Right ventricle myocardium superior (tissue), 1 donor: Measurements from ENCODE around the gene ITGBL1. TPM values are rescaled to one million over a fixed set of nuclear protein-coding genes. Genes with fewer than 3 reads are reported as not detected.

Experiments
- ATAC-seq: fragments of 200-7000 bp; cut with Tn5 transposase; one replicate; pipeline ENCODE4 v1.9.1; 2020; ENCODE audit warnings: mild to moderate bottlenecking; ENCODE audit not compliant: poor library complexity
- DNase-seq: peaks from one replicate; pipeline ENCODE4 v3.0.0-alpha.2; 2020
- intact Hi-C: fragments of 100-400 bp; cut with DNase I; formaldehyde crosslinking; loops from one replicate; pipeline ENCODE4 v1.11.2; 2022
- total RNA-seq: library from RNA; stranded (reverse); fragmentation: NEBNext Ultra II Directional; extraction: Animal tissue kit (Norgen Biotek cat#: 25700); gene quantifications from one replicate; pipeline ENCODE4 v1.2.1, GENCODE V29; 2021
- donor health status: DM: no; HTN: yes; CAD: no; lungs with severe emphysema.

The ITGBL1 gene
- total RNA-seq, 1 donor from 2014 or later = 6.8 TPM

- ATAC-seq (no peak), DNase-seq (no peak)
- intact Hi-C loops = no loop called here
Measured at GRCh38 chr13:101645871-101646270, 193.4 kb downstream of the ITGBL1 start.

GRCh38 chr13:101647760-101648159, 195.3 kb downstream of the ITGBL1 start:
- DNase-seq (no peak), ATAC-seq (no peak)
- intact Hi-C loops = no loop called here

- ATAC-seq (no peak), DNase-seq (no peak)
- intact Hi-C loops = no loop called here
Measured at GRCh38 chr13:101648766-101649487, 196.5 kb downstream of the ITGBL1 start.

DNA sequence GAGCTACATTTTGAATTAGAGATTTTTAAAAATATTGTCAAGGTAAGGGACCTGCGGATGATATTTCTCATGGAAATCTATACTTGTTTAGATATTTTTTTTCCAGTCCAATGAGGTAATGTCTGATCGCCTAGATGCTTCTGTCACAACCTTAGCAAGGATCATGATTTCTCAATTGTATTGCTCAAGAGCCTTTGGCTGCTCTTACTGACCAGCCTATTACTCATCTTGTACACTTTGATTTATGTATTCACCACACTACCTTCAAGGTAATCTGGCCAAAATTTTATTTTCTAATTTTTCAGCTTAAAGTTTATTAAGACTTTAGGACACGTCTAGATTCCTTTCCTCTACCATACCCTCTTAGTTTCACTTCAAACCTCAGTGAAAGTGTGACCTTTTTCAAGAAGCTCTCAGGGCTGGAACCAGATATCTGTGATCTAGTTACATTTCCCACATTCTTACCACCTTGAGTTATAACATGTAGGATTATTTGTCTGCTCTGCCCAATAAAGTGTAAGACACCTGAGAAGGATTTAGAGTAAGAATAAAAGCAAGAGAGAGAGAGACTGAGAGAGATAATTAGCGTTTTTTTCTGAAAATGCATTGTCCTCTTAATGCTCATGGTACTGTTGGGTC, 197.1 kb downstream of the ITGBL1 start:
- DNase-seq = no peak
- intact Hi-C loops = no loop called here
- ATAC-seq = no peak

GRCh38 chr13:101654883-101655282, 202.4 kb downstream of the ITGBL1 start:
- intact Hi-C loops = no loop called here
- no peak for ATAC-seq
- DNase-seq = no peak

DNA sequence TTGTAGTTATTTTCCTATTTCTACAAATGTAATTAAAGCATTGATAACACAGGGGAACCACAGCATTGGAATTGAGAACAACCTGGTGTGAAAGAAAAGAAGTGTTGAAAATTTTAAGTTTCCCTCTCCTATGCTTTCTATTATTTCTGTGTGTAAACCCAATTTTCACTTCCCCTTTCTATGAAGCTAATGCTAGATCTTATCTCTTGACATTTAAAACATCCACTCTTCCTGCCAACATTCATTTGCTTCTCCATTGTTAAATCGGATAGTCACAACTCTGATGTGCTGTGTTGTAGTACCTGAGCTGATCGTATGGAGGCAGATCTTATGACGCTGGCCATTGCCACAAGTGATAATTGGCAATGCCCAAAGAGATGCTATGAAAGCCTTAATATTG, 203.0 kb downstream of the ITGBL1 start:
- ATAC-seq = no peak
- intact Hi-C loops = no loop called here
- DNase-seq = no peak

DNA sequence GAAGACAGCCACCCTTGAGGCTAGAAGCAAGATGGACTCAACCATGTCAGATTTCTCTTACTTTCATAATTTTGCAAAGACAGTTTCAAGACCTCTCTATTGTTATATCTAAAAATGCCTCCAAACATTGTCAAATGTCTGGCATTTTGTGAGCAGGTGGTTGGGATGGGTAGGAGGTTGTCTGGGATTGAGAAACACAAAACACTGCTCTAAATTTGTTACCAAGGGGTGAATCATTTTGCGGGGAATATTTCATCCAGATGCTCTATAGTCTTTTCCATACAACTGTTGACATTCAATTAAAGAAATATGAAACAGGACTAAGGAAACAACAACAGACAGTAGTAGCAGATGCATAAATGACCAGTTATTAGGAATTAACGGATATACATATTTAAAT, 208.2 kb downstream of the ITGBL1 start:
- intact Hi-C loops = no loop called here
- ATAC-seq (no peak), DNase-seq (no peak)

- ATAC-seq = no peak
- intact Hi-C loops = no loop called here
Measured at GRCh38 chr13:101661839-101662238, 209.4 kb downstream of the ITGBL1 start.

GRCh38 chr13:101673360-101674105, 221.1 kb downstream of the ITGBL1 start:
- DNase-seq (no peak), ATAC-seq (peak; percentile 38)
- intact Hi-C loops = no loop called here

More at GRCh38 chr13:101661839-101662238, 209.4 kb downstream of the ITGBL1 start:
- DNase-seq = no peak

- ATAC-seq = no peak
- no peak for DNase-seq
- intact Hi-C loops = no loop called here
Measured at GRCh38 chr13:101681834-101682233, 229.4 kb downstream of the ITGBL1 start.

DNA sequence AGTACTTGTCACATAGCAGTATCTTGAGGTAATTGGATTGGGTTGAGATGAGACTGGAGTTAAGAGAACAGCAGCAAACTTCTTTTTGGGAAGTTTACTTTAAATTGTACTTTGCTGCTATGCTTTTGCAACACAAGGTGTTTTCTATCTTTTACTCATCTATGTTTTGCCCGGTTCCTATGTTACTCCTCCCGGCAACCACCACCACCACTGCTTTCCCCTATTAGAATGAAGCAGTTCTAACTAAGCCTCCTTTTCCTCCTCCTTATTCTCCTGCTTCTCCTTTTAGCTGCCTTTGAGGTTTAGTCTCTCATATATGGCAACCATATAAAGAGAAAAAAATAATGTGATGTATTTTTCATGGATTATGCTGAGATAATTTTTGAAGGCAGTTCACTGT, 233.5 kb downstream of the ITGBL1 start:
- no peak for ATAC-seq
- intact Hi-C loops = no loop called here

GRCh38 chr13:101690871-101691270, 238.4 kb downstream of the ITGBL1 start:
- intact Hi-C loops = no loop called here
- ATAC-seq = no peak
- DNase-seq = no peak

More for the DNA sequence above, 233.5 kb downstream of the ITGBL1 start:
- no peak for DNase-seq

DNA sequence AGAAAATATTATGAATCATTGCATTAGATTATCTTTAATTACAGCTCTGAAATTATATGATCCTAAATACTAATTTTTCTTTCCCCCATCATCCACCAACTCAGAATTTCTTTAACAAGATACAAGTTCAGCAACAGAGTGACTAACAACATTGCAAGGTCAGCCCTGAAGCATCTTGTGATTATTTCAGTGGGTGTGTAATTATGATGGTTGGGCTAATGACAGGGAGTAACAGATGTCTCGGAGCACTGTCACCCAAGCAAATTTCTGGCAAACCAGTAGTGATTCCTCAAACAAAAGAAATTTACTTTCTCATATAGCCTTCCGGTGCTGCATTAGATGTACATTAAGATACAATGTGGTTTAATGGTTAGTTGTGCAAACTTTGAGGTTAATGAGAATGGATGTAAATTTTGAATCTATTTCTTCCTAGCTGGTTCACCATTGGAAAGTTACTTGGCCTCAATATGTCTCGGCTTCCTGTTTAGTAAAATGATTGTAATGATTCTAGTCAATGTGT, 238.9 kb downstream of the ITGBL1 start:
- ATAC-seq (no peak), DNase-seq (no peak)
- intact Hi-C loops = no loop called here

DNA sequence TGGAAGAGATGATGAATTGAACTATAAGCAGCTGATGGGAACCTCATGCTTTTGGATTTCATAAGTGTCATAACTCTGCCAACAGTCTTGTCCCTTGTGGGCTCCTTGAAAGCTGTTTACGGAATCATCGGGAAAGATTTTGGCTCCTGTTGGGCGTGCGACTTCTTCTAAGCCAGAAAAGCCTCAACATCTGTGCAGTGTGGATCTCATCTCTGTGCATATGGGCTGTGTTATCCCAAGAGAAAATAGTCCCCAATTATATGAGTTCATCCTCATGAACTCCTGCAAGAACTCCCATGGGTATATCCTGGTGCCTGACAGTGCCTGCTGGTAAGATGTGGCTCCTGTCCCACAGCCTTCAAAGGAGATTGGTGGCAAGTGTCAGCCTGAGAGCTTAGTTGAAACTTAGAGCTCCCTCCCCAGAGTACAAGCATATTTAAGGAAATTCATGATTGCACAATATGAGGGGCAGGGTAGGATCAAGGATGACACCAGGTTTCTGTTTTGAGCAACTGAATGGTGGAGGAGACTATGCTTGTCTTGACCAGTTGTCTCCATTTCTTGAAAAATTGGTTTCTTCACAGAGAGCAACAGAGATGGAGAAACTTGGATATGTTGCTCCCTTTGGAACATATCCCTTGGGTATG, 243.5 kb downstream of the ITGBL1 start:
- intact Hi-C loops = no loop called here
- peak; percentile 44 for DNase-seq
- peak; percentile 82 for ATAC-seq

GRCh38 chr13:101697745-101698144, 245.3 kb downstream of the ITGBL1 start:
- DNase-seq = no peak
- intact Hi-C loops = no loop called here
- no peak for ATAC-seq

- no peak for DNase-seq
- ATAC-seq = no peak
- intact Hi-C loops = no loop called here
Measured at GRCh38 chr13:101698400-101698799, 245.9 kb downstream of the ITGBL1 start.

- DNase-seq (no peak), ATAC-seq (peak; percentile 84)
- intact Hi-C loops = no loop called here
Measured at GRCh38 chr13:101700598-101700997, 248.1 kb downstream of the ITGBL1 start.

DNA sequence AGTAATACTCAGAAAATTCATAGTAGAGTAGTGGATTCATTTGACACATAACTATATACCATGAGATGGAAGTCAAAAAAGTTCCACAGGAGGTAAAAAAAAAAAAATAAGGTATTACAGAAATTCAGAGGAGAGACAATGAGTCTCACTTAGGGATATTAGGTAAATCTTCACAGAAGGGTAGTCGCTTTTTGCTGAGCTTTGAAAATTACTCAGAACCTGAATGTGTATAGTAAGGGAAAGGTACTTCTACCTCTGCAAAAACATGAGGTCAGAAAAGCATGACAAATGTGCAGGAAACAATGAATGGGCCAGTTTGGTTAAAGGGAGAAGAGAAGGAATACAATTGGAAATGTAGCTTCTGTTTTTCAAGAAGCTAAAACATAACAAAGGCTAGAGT, 250.6 kb downstream of the ITGBL1 start:
- no peak for DNase-seq
- no peak for ATAC-seq
- intact Hi-C loops = no loop called here

DNA sequence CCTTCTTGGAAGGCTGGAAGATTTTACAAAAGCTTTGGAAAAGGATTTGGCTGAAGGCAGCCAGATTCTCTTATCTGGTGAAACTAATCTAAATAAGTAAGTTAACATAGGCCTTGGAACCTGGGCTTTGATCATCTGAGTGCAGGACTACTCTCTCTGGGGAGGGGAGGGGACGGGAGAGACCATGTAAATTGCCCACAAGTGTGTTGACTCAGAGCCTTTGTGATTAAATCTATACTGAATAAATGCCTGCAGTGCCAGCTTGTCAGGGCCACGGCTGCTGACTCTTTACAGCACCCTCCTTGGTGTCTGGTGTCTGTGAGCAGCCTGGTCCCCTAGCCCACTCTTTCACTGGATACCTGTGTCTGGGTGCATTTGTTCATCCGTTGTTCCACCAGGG, 251.4 kb downstream of the ITGBL1 start:
- intact Hi-C loops = no loop called here
- DNase-seq (no peak), ATAC-seq (no peak)
